OCI-M1 (cell line): ENCODE measurements around the gene RBM8A.
A peak's percentile ranks its signal among the peaks of the same experiment; 100 is the strongest.

Experiments used
- DNase-seq: peaks from one replicate; lab custom pipeline; 2025; lab: John Stamatoyannopoulos, UW

The RBM8A gene

GRCh38 chr1:145927063-145927886 is at the start of gene RBM8A:
Gene RBM8A (minus strand): TSS chr1:145927484. CDS start chr1:145927426, 58 bp downstream.
- peak; percentile 99 for DNase-seq

GRCh38 chr1:145977016-145977415 is 49.7 kb upstream of the RBM8A start:
- no peak for DNase-seq

- DNase-seq, result no peak
Measured at GRCh38 chr1:145975216-145975615, 47.9 kb upstream of the RBM8A start.

- no peak for DNase-seq
Measured at GRCh38 chr1:145974721-145975120, 47.4 kb upstream of the RBM8A start.

- no peak for DNase-seq
Measured at GRCh38 chr1:145972580-145972979, 45.3 kb upstream of the RBM8A start.

GRCh38 chr1:145967288-145967687 is 40.0 kb upstream of the RBM8A start:
- DNase-seq, result no peak

GRCh38 chr1:145965119-145965744 is 37.9 kb upstream of the RBM8A start:
- no peak for DNase-seq

GRCh38 chr1:145964328-145965118 is 37.2 kb upstream of the RBM8A start, which contains the start of the genes ANKRD34A and POLR3GL:
Gene ANKRD34A (minus strand): TSS chr1:145964575. CDS start chr1:145961759, 2,816 bp downstream.
Gene POLR3GL (plus strand): TSS chr1:145964690. CDS start chr1:145974866, 10,176 bp downstream.
- DNase-seq, result peak; percentile 99

GRCh38 chr1:145963265-145964019 is 36.2 kb upstream of the RBM8A start:
- DNase-seq, result peak; percentile 64

- DNase-seq, result no peak
Measured at GRCh38 chr1:145962157-145963102, 35.1 kb upstream of the RBM8A start.

- no peak for DNase-seq
Measured at GRCh38 chr1:145961425-145962156, 34.3 kb upstream of the RBM8A start.

- no peak for DNase-seq
Measured at GRCh38 chr1:145961109-145961424, 33.8 kb upstream of the RBM8A start.

- DNase-seq, result peak; percentile 86
Measured at GRCh38 chr1:145960468-145961108, 33.3 kb upstream of the RBM8A start.

- no peak for DNase-seq
Measured at GRCh38 chr1:145959957-145960467, 32.7 kb upstream of the RBM8A start.

- no peak for DNase-seq
Measured at GRCh38 chr1:145959333-145959732, 32.0 kb upstream of the RBM8A start.

- DNase-seq, result no peak
Measured at GRCh38 chr1:145958734-145959133, 31.4 kb upstream of the RBM8A start.

- peak; percentile 99 for DNase-seq
Measured at GRCh38 chr1:145957443-145958319, 30.4 kb upstream of the RBM8A start, which contains the start of gene LIX1L. Gene LIX1L (minus strand): TSS chr1:145958017. CDS start chr1:145957927, 90 bp downstream.
